Suprapubic skin (tissue), 4 donors: ENCODE results near the gene SLC35B1. TPM values are rescaled to one million over a fixed set of nuclear protein-coding genes. Genes with fewer than 3 reads are reported as not detected.
"Not testable (repeated sequence)": the region's sequence is repeated elsewhere in the genome, so short reads cannot be mapped to it uniquely, and the experiment has no call there.

Experiments
- DNase-seq, 2 donors: peaks; one replicate each; pipeline ENCODE4 v3.0.0-alpha.2; 2019; ENCODE audit warnings: low spot score in 2 of 2
- H3K27ac ChIP-seq: fragments of 200-600 bp; sonication (generic); one replicate; pipeline ENCODE4 v1.5.1; 2019
- H3K27me3 ChIP-seq: fragments of 200-600 bp; sonication (generic); one replicate; pipeline ENCODE4 v1.5.1; 2019
- H3K36me3 ChIP-seq: fragments of 200-600 bp; sonication (generic); one replicate; pipeline ENCODE4 v1.5.1; 2019
- H3K4me1 ChIP-seq: fragments of 200-600 bp; sonication (generic); one replicate; pipeline ENCODE4 v1.5.1; 2019
- H3K4me3 ChIP-seq: fragments of 200-600 bp; sonication (generic); one replicate; pipeline ENCODE4 v1.5.1; 2019; ENCODE audit warnings: mild to moderate bottlenecking
- H3K9me3 ChIP-seq: fragments of 200-600 bp; sonication (generic); one replicate; pipeline ENCODE4 v1.5.1; 2019
- CTCF ChIP-seq, 2 donors: fragments of 200-600 bp in 1 of 2; fragments of 450-650 bp in 1 of 2; sonication (generic) in 1 of 2; IDR thresholded peaks; one replicate each; pipeline ENCODE4 v1.5.1; 2016 to 2019; ENCODE audit warnings: antibody characterized with exemption in 2 of 2, mild to moderate bottlenecking in 1 of 2, moderate library complexity in 1 of 2
- EP300 ChIP-seq: sonication (generic); formaldehyde crosslinking; IDR thresholded peaks from one replicate; pipeline ENCODE4 v1.6.1; 2017; ENCODE audit warnings: antibody characterized with exemption
- POLR2A ChIP-seq, 2 donors: fragments of 450-650 bp; IDR thresholded peaks; one replicate each; pipeline ENCODE4 v1.6.1; 2017; ENCODE audit warnings: antibody characterized with exemption in 2 of 2, mild to moderate bottlenecking in 2 of 2, moderate library complexity in 2 of 2
- POLR2AphosphoS5 ChIP-seq, 3 donors: sonication (generic); formaldehyde crosslinking; IDR thresholded peaks; one replicate each; pipeline ENCODE4 v1.6.1; 2017; ENCODE audit warnings: antibody characterized with exemption in 3 of 3
- WGBS: methylation state at CpG from one replicate; pipeline ENCODE4 v1.1.5; 2018; 5-methylcytosine and 5-hydroxymethylcytosine counted together
- total RNA-seq, 4 donors: library from RNA; depleted of rRNA; stranded (reverse); fragments of >200 nt; gene quantifications; one replicate each; pipeline ENCODE4 v1.1.0, GENCODE V29; 2016

The SLC35B1 gene
- total RNA-seq, 4 donors from 2014 or later, result 28.8 to 42.9 (median 37.6) TPM

DNA sequence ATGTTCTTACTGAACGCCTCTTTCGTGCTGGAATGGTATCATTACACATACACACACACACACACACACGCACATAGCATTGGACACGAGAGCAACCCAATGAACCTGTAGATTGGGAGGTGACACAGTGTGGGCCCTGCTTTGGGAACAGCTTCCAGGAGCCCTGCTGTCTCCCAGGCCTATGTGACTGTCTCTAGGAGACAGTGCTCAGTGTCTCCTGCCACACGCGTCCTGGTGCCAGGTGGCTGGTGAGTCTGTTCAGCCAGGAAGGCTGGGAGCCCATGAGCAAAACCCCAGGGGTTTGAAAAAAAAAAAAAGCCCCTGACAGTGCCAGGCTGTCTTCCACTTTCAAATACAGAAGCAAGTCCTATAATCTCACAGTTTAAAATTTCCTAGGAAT, 27.4 kb downstream of the SLC35B1 start:
- Histone ChIP-seq H3K27ac (no peak overlapping the region), H3K4me1 (peaks cover 24% of the 10 kb centered on the region), H3K9me3 (no peaks in the 10 kb centered on the region), H3K4me3 (no peak overlapping the region), H3K27me3 (no peaks in the 10 kb centered on the region), H3K36me3 (no peaks in the 10 kb centered on the region)
- no peak for TF ChIP-seq EP300
- no peak for TF ChIP-seq POLR2A (IDR thresholded peaks at IDR 0.05)
- TF ChIP-seq POLR2AphosphoS5 (IDR thresholded peaks at IDR 0.05), result no peak
- no peak for TF ChIP-seq CTCF (IDR thresholded peaks at IDR 0.05)
- WGBS, result 64% methylated on average over 6 of the region's 6 CpGs
- no peak for DNase-seq

DNA sequence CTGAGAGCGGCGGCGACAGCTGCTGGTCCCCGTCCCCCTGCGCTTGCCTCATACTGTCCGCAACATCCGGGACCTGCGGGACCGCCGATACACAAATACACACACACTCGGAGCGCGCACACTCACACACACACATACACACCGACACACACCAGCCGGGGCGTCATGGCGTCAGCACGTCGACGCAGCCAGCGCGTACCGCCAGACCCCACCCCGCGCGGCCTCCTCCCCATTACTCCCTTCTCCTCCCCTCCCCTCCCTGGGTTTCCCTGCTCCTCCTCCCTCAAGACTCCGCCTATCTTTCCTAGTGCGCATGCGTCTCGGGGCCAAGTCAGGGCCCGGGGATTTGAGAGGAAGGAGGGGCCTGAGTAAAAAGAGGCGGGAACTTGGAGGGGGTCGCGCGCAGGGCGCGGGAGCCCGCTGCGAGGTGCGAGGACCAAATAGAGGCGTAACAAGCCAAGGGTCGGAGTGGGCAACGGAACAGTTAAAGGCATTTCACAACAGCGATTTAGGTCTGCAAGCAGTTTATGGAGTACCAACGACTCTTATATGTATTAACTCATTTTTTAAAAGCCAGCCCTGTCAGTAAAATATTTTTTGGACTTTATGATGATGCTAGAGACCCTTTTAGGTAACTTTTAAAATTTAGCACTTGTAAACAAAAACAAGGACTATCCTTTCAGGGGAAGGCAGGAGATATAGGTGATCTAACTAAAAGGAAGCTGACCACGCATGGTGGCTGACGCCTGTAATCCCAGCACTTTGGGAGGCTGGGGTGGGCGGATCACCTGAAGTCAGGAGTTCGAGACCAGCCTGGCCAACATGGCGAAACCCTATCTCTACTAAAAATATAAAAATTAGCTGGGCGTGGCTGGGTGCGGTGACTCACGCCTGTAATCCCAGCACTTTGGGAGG, 29.6 kb downstream of the SLC35B1 start, which contains the start of gene SPOP:
Gene SPOP (minus strand): TSS at position 165 of the 915 bp plus-strand sequence. CDS start 55,287 bp downstream, outside the sequence.
- H3K36me3 ChIP-seq, result no peaks in the 10 kb centered on the region
- H3K4me3 ChIP-seq, result peak within 1 kb of the TSS; percentile 85
- H3K27ac ChIP-seq, result peak within 1 kb of the TSS; percentile 98
- H3K4me1 ChIP-seq, result peaks cover 33% of the 10 kb centered on the region
- DNase-seq, result peak; percentile 100
- WGBS, result 18% methylated on average over 42 of the region's 53 CpGs
- TF ChIP-seq POLR2AphosphoS5 (IDR thresholded peaks at IDR 0.05), result peak in 2 of 3 donors; percentile 77 to 84
- peak in 1 of 2 donors; percentile 26 for TF ChIP-seq POLR2A (IDR thresholded peaks at IDR 0.05)
- TF ChIP-seq CTCF (IDR thresholded peaks at IDR 0.05), result no peak
- no peak for TF ChIP-seq EP300
- H3K9me3 ChIP-seq, result no peaks in the 10 kb centered on the region
- H3K27me3 ChIP-seq, result no peaks in the 10 kb centered on the region

GRCh38 chr17:49677134-49677932, 30.4 kb downstream of the SLC35B1 start:
- DNase-seq, result peak; percentile 97 to 98
- H3K36me3 ChIP-seq, result no peaks in the 10 kb centered on the region
- TF ChIP-seq POLR2A (IDR thresholded peaks at IDR 0.05), result no peak
- peaks cover 37% of the 10 kb centered on the region for H3K4me1 ChIP-seq
- no peaks in the 10 kb centered on the region for H3K9me3 ChIP-seq
- H3K27me3 ChIP-seq, result no peaks in the 10 kb centered on the region
- peak overlapping the region; percentile 85 for H3K4me3 ChIP-seq
- H3K27ac ChIP-seq, result peak overlapping the region; percentile 98
- under 1% methylated on average over 29 of the region's 34 CpGs for WGBS

DNA sequence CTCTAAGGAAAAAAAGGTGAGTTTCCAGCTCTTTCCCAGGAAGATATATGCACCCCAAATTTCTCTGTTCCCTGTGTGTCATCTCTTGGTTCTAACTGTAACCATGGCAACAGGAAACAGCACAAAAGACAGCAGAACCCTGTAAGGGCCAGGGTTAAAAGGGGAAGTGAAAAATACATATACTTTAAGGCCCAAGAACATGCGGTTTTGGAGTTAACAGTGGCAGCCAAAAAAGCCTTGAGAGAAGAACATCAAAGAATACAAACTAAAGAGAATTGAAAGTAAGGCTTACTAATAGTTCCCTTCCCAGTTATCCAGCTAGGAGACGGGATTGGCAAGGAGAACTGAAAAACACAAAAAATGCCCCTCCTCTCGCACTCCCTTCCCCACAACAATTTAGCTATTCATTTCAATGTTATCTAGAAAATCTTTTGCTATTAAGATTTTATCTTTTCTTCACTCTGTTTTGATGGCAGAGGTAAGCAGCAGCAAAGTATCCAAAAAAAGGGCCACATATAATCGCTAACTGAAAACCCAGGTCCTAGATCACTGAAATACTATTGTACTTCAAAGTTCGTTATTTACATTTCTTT, 31.4 kb downstream of the SLC35B1 start:
- TF ChIP-seq POLR2AphosphoS5 (IDR thresholded peaks at IDR 0.05) (no peak), CTCF (IDR thresholded peaks at IDR 0.05) (no peak), EP300 (no peak), POLR2A (IDR thresholded peaks at IDR 0.05) (no peak)
- H3K36me3 ChIP-seq, result no peaks in the 10 kb centered on the region
- no peak for DNase-seq
- peaks cover 38% of the 10 kb centered on the region for H3K4me1 ChIP-seq
- 26% methylated on average over 5 of the region's 5 CpGs for WGBS
- no peak overlapping the region for H3K27ac ChIP-seq
- H3K4me3 ChIP-seq, result peak overlapping the region; percentile 85
- H3K27me3 ChIP-seq, result no peaks in the 10 kb centered on the region
- no peaks in the 10 kb centered on the region for H3K9me3 ChIP-seq

DNA sequence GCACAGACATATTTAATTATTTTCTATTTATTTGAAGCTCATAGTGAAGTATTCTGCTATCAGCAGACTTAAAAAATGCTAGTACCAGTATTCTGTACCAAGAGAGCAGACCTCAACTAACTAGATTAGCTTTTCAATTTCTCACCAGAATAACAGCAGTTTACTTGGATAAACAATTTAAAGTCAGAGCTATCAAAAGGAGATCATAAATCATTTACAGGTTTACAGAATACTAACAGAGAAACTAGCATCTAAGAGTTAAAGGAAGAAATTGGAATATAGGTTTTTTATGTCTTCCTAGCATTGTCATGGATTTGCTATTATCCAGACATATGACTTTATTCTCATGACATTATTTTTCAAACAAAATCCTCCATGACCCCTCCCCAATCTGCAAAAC, 33.3 kb downstream of the SLC35B1 start:
- no peak for DNase-seq
- TF ChIP-seq POLR2A (IDR thresholded peaks at IDR 0.05), result no peak
- no peak for TF ChIP-seq CTCF (IDR thresholded peaks at IDR 0.05)
- TF ChIP-seq POLR2AphosphoS5 (IDR thresholded peaks at IDR 0.05), result no peak
- no peak for TF ChIP-seq EP300
- H3K4me3 ChIP-seq, result no peak overlapping the region
- H3K9me3 ChIP-seq, result no peaks in the 10 kb centered on the region
- peaks cover 53% of the 10 kb centered on the region for H3K4me1 ChIP-seq
- H3K27ac ChIP-seq, result no peak overlapping the region
- no peaks in the 10 kb centered on the region for H3K27me3 ChIP-seq
- H3K36me3 ChIP-seq, result no peaks in the 10 kb centered on the region

DNA sequence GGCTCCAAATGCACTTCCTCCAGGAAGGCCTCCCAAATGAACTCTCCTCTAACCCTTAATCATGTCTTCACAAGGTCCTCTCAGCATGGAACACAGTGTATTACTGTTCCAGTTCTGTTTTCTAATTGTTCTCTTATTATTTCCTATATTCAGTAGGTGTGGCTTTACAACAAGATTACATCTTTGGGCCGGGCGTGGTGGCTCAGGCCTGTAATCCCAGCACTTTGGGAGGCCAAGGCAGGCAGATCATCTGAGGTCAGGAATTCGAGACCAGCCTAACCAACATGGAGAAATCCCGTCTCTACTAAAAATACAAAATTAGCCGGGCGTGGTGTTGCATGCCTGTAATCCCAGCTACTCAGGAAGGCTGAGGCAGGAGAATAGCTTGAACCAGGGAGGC, 34.1 kb downstream of the SLC35B1 start:
- 69% methylated on average over 6 of the region's 6 CpGs for WGBS
- not testable (repeated sequence) for DNase-seq, H3K36me3 ChIP-seq, H3K4me3 ChIP-seq, H3K9me3 ChIP-seq, H3K27me3 ChIP-seq, H3K27ac ChIP-seq
- peaks cover 54% of the 10 kb centered on the region for H3K4me1 ChIP-seq
